OCI-LY3 (cell line): Measurements from ENCODE around the gene CCKAR.

Experiments
- H2AFZ ChIP-seq: fragments of 200-600, 300-600 bp; shearing (Covaris generic); 2 replicates; pipeline ENCODE4 v1.6.0; 2014; ENCODE audit warnings: antibody characterized with exemption, low read depth, low read length
- H3K27ac ChIP-seq: fragments of 200-600, 300-600 bp; sonication (generic); 2 replicates; pipeline ENCODE4 v1.5.1; 2014; ENCODE audit warnings: mild to moderate bottlenecking, low read length, moderate library complexity, mixed read lengths
- H3K27me3 ChIP-seq: fragments of 200-600, 300-600 bp; sonication (generic); 2 replicates; pipeline ENCODE4 v1.6.1; 2014; ENCODE audit warnings: low read depth, low read length, mixed read lengths
- H3K36me3 ChIP-seq: fragments of 200-600, 300-600 bp; sonication (generic); replicated peaks from 2 replicates; pipeline ENCODE3; 2014; ENCODE audit warnings: low read depth, low read length, mixed read lengths
- H3K4me1 ChIP-seq: fragments of 300-600, 200-600 bp; sonication (generic); 2 replicates; pipeline ENCODE4 v1.6.1; 2014; ENCODE audit warnings: low read length, mixed read lengths
- H3K4me2 ChIP-seq: fragments of 200-600, 300-600 bp; sonication (generic); 2 replicates; pipeline ENCODE4 v1.6.1; 2014; ENCODE audit warnings: low read length, mixed read lengths
- H3K4me3 ChIP-seq: fragments of 300-600, 200-600 bp; sonication (generic); 2 replicates; pipeline ENCODE4 v1.5.1; 2014; ENCODE audit warnings: antibody characterized with exemption, mild to moderate bottlenecking, low read length, moderate library complexity
- H3K79me2 ChIP-seq: fragments of 300-600, 200-600 bp; shearing (Covaris generic); 2 replicates; pipeline ENCODE4 v1.6.1; 2014; ENCODE audit warnings: mild to moderate bottlenecking, low read length, mixed read lengths
- H3K9ac ChIP-seq: fragments of 300-600, 200-600 bp; shearing (Covaris generic); 2 replicates; pipeline ENCODE4 v1.6.0; 2014; ENCODE audit warnings: mild to moderate bottlenecking, low read length, moderate library complexity
- H3K9me3 ChIP-seq: fragments of 200-600, 300-600 bp; shearing (Covaris generic); 2 replicates; pipeline ENCODE4 v1.6.1; 2014; ENCODE audit warnings: low read length, mixed read lengths; ENCODE audit not compliant: insufficient read depth
- H4K20me1 ChIP-seq: fragments of 200-600, 300-600 bp; sonication (generic); 2 replicates; pipeline ENCODE4 v1.6.1; 2016; ENCODE audit warnings: low read length, mixed read lengths; ENCODE audit not compliant: insufficient read depth
- CTCF ChIP-seq: fragments of 200-600, 300-600 bp; sonication (generic); IDR thresholded peaks from 2 replicates; pipeline ENCODE4 v1.5.1; 2014; ENCODE audit warnings: antibody characterized with exemption, low read length, low read depth
- EZH2phosphoT487 ChIP-seq: fragments of 200-600 bp; shearing (Covaris generic); IDR thresholded peaks from 2 replicates; pipeline ENCODE4 v1.6.1; 2018; ENCODE audit warnings: antibody characterized with exemption, mixed run types, low read depth

The CCKAR gene

GRCh38 chr4:26441771-26442170 lies 48.5 kb downstream of the CCKAR start:
- Histone ChIP-seq H3K27ac (no peak overlapping the region), H3K27me3 (no peaks in the 10 kb centered on the region), H3K4me2 (no peak overlapping the region), H3K4me1 (no peaks in the 10 kb centered on the region), H3K9me3 (no peaks in the 10 kb centered on the region), H4K20me1 (peaks cover 4% of the 10 kb centered on the region; the same call in 1 of the 2 replicates), H3K36me3 (peaks cover 30% of the 10 kb centered on the region), H3K9ac (no peak overlapping the region), H3K79me2 (no peaks in the 10 kb centered on the region), H3K4me3 (no peak overlapping the region), H2AFZ (no peak overlapping the region)
- TF ChIP-seq EZH2phosphoT487 (no peak), CTCF (no peak)

GRCh38 chr4:26441102-26441501 lies 49.2 kb downstream of the CCKAR start:
- Histone ChIP-seq H2AFZ (no peak overlapping the region), H3K27me3 (no peaks in the 10 kb centered on the region), H3K4me2 (no peak overlapping the region), H3K9me3 (no peaks in the 10 kb centered on the region), H3K79me2 (no peaks in the 10 kb centered on the region), H3K4me1 (no peaks in the 10 kb centered on the region), H3K9ac (no peak overlapping the region), H3K27ac (no peak overlapping the region), H3K4me3 (no peak overlapping the region), H4K20me1 (peaks cover 4% of the 10 kb centered on the region; the same call in 1 of the 2 replicates), H3K36me3 (peaks cover 36% of the 10 kb centered on the region)
- no peak for TF ChIP-seq CTCF
- no peak for TF ChIP-seq EZH2phosphoT487

- H3K4me1 ChIP-seq = no peaks in the 10 kb centered on the region
- H3K36me3 ChIP-seq = peaks cover 46% of the 10 kb centered on the region
- H4K20me1 ChIP-seq = peaks cover 3% of the 10 kb centered on the region; the same call in 1 of the 2 replicates
- no peak for TF ChIP-seq EZH2phosphoT487
- TF ChIP-seq CTCF = no peak
- no peaks in the 10 kb centered on the region for H3K9me3 ChIP-seq
- no peak overlapping the region for H3K4me3 ChIP-seq
- no peak overlapping the region for H3K4me2 ChIP-seq
- H3K27me3 ChIP-seq = no peaks in the 10 kb centered on the region
- no peak overlapping the region for H2AFZ ChIP-seq
- no peak overlapping the region for H3K27ac ChIP-seq
- no peaks in the 10 kb centered on the region for H3K79me2 ChIP-seq
- no peak overlapping the region for H3K9ac ChIP-seq
Measured at GRCh38 chr4:26434030-26434639, 56.1 kb downstream of the CCKAR start.

- Histone ChIP-seq H2AFZ (no peak overlapping the region), H3K27ac (no peak overlapping the region), H3K27me3 (no peaks in the 10 kb centered on the region), H3K9ac (no peak overlapping the region), H3K79me2 (no peaks in the 10 kb centered on the region), H3K4me3 (no peak overlapping the region), H3K36me3 (peaks cover 51% of the 10 kb centered on the region), H4K20me1 (peaks cover 3% of the 10 kb centered on the region; the same call in 1 of the 2 replicates), H3K9me3 (no peaks in the 10 kb centered on the region), H3K4me2 (no peak overlapping the region), H3K4me1 (no peaks in the 10 kb centered on the region)
- TF ChIP-seq EZH2phosphoT487 = no peak
- no peak for TF ChIP-seq CTCF
Measured at GRCh38 chr4:26433556-26433955, 56.7 kb downstream of the CCKAR start.
